ENCODE data around the gene CNTNAP5. TPM values are rescaled to one million over a fixed set of nuclear protein-coding genes. Genes with fewer than 3 reads are reported as not detected.

CNTNAP5 gene
- total and polyA plus RNA-seq, 2 donors (not counting 3 experiments of a cell fraction or from before 2014, with no cell fraction given): not detected

DNA sequence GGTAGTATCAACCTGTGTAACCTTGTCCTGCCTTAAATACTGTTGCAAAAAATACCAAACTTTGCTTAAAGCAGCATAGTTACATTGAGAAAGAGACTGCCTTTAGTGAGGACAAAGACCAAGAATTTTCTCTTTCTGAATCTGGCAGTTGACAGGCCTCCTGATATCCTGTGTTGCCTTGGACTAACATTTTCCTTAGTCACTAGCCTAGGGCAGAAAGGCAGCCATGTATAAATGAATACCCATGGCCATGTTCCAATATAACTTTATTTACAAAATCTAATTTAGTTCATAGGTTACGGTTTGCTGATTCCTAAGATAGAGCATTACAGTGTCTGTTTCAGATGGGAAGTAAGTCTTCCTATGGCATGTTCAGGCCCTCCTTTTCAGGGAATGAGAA, 895.4 kb downstream of the CNTNAP5 start:
- Histone ChIP-seq H2AFZ (ENCODE audit: low read depth, low read length) (no peak overlapping the region), H3K4me3 (replicated peaks in 1 of 3; ENCODE audit: insufficient read depth in 1 of 3, low read depth in 1 of 3, low read length in 3 of 3) (no peak overlapping the region), H3K9me3 (replicated peaks; ENCODE audit: control insufficient read depth, insufficient read depth, low read length) (peaks cover 6% of the 10 kb centered on the region), H3K79me2 (ENCODE audit: control insufficient read depth, insufficient read depth, low read length) (no peaks in the 10 kb centered on the region), H4K20me1 (replicated peaks; ENCODE audit: control insufficient read depth, extremely low read depth, insufficient read depth, low read length) (no peaks in the 10 kb centered on the region), H3K4me2 (ENCODE audit: insufficient read depth, low read length) (no peak overlapping the region), H3K9me1 (replicated peaks; ENCODE audit: control insufficient read depth, extremely low read depth, insufficient read depth, low read length) (no peaks in the 10 kb centered on the region), H3K27me3 (ENCODE audit: control insufficient read depth in 2 of 2, insufficient read depth in 2 of 2, low read length in 2 of 2) (no peaks in the 10 kb centered on the region), H3K4me1 (ENCODE audit: control insufficient read depth, extremely low read depth, insufficient read depth, low read length) (no peaks in the 10 kb centered on the region), H3K27ac (ENCODE audit: insufficient read depth, low read depth, low read length) (no peak overlapping the region), H3K36me3 (ENCODE audit: control insufficient read depth in 2 of 2, extremely low read depth in 1 of 2, insufficient read depth in 2 of 2, low read length in 2 of 2) (no peaks in the 10 kb centered on the region), H3K9ac (replicated peaks; ENCODE audit: extremely low read depth, insufficient read depth, low read length) (no peak overlapping the region)
- intact Hi-C loops (cut with micrococcal nuclease) (no loop called here), dilution Hi-C loops (cut with MboI; ENCODE audit: extremely low pct_ligation_motif_present, low sequenced_read_pairs) (no loop called here)
- TF ChIP-seq JUN (IDR thresholded peaks at IDR 0.05; ENCODE audit: borderline replicate concordance, insufficient read depth, insufficient read length, low read depth) (no peak), GATA2 (IDR thresholded peaks at IDR 0.05; ENCODE audit: insufficient read depth, insufficient read length, low read depth, low read length) (no peak)
- TF ChIP-seq, protein P1, sequence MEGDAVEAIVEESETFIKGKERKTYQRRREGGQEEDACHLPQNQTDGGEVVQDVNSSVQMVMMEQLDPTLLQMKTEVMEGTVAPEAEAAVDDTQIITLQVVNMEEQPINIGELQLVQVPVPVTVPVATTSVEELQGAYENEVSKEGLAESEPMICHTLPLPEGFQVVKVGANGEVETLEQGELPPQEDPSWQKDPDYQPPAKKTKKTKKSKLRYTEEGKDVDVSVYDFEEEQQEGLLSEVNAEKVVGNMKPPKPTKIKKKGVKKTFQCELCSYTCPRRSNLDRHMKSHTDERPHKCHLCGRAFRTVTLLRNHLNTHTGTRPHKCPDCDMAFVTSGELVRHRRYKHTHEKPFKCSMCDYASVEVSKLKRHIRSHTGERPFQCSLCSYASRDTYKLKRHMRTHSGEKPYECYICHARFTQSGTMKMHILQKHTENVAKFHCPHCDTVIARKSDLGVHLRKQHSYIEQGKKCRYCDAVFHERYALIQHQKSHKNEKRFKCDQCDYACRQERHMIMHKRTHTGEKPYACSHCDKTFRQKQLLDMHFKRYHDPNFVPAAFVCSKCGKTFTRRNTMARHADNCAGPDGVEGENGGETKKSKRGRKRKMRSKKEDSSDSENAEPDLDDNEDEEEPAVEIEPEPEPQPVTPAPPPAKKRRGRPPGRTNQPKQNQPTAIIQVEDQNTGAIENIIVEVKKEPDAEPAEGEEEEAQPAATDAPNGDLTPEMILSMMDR (IDR thresholded peaks at IDR 0.05; ENCODE audit: extremely low read depth in 1 of 2, insufficient read depth in 1 of 2, low read depth in 1 of 2, low read length in 2 of 2): no peak
- FAIRE-seq (no peak), DNase-seq (ENCODE audit: low read depth, low spot score) (no peak)
- POLR2A ChIA-PET: no interaction called here
- BruUV-seq (replicated peaks): no TSS peak
- CTCF ChIA-PET: no interaction called here

DNA sequence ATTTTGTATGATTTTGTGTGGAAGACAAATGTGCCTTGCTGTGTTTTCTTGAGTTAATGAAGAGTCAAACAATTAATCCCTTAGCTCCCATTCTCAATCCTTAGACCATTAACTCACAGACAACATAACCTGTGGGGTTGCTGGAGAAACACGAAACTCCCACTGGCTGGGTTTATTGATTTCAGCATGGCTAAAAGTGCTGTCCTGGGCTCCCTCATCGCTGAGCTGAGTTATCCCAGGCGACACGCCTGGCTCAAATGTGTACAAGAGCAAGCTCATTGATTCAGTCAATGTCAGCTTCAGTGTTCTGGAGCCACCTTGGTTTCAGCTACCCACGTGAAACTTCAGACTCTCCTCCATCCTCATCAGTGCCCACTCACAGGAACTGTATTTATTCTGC, 896.1 kb downstream of the CNTNAP5 start:
- no peaks in the 10 kb centered on the region for H3K36me3 ChIP-seq (ENCODE audit: control insufficient read depth in 2 of 2, extremely low read depth in 1 of 2, insufficient read depth in 2 of 2, low read length in 2 of 2)

More for the DNA sequence above, 896.1 kb downstream of the CNTNAP5 start:
- DNase-seq (ENCODE audit: low read depth, low spot score) (no peak), FAIRE-seq (no peak)
- Histone ChIP-seq H2AFZ (ENCODE audit: low read depth, low read length) (no peak overlapping the region), H3K4me3 (replicated peaks in 1 of 3; ENCODE audit: insufficient read depth in 1 of 3, low read depth in 1 of 3, low read length in 3 of 3) (no peak overlapping the region), H3K9ac (replicated peaks; ENCODE audit: extremely low read depth, insufficient read depth, low read length) (no peak overlapping the region), H3K4me1 (ENCODE audit: control insufficient read depth, extremely low read depth, insufficient read depth, low read length) (no peaks in the 10 kb centered on the region), H3K9me1 (replicated peaks; ENCODE audit: control insufficient read depth, extremely low read depth, insufficient read depth, low read length) (no peaks in the 10 kb centered on the region), H4K20me1 (replicated peaks; ENCODE audit: control insufficient read depth, extremely low read depth, insufficient read depth, low read length) (no peaks in the 10 kb centered on the region), H3K4me2 (ENCODE audit: insufficient read depth, low read length) (no peak overlapping the region), H3K27ac (ENCODE audit: insufficient read depth, low read depth, low read length) (no peak overlapping the region), H3K9me3 (replicated peaks; ENCODE audit: control insufficient read depth, insufficient read depth, low read length) (peaks cover 6% of the 10 kb centered on the region), H3K27me3 (ENCODE audit: control insufficient read depth in 2 of 2, insufficient read depth in 2 of 2, low read length in 2 of 2) (no peaks in the 10 kb centered on the region), H3K79me2 (ENCODE audit: control insufficient read depth, insufficient read depth, low read length) (no peaks in the 10 kb centered on the region)
- CTCF ChIA-PET: no interaction called here
- dilution Hi-C loops (cut with MboI; ENCODE audit: extremely low pct_ligation_motif_present, low sequenced_read_pairs) (no loop called here), intact Hi-C loops (cut with micrococcal nuclease) (no loop called here)
- TF ChIP-seq POLR2AphosphoS5 (IDR thresholded peaks at IDR 0.05; ENCODE audit: insufficient read depth, low read depth, low read length): no peak
- TF ChIP-seq, protein P1 (IDR thresholded peaks at IDR 0.05; ENCODE audit: extremely low read depth in 1 of 2, insufficient read depth in 1 of 2, low read depth in 1 of 2, low read length in 2 of 2): no peak
- TF ChIP-seq EZH2 (IDR thresholded peaks at IDR 0.05; ENCODE audit: borderline replicate concordance, low read depth, low read length, severe bottlenecking): no peak
- no peak for TF ChIP-seq MYC (IDR thresholded peaks at IDR 0.05; ENCODE audit: low read depth, low read length)
- no peak for TF ChIP-seq JUN (IDR thresholded peaks at IDR 0.05; ENCODE audit: borderline replicate concordance, insufficient read depth, insufficient read length, low read depth)
- no peak for TF ChIP-seq POLR2A (IDR thresholded peaks at IDR 0.05; ENCODE audit: low read depth, low read length)
- TF ChIP-seq FOS (IDR thresholded peaks at IDR 0.05; ENCODE audit: borderline replicate concordance, insufficient read depth, low read length): no peak
- TF ChIP-seq GATA2 (IDR thresholded peaks at IDR 0.05; ENCODE audit: insufficient read depth, insufficient read length, low read depth, low read length): no peak
- no peak for TF ChIP-seq MAX (IDR thresholded peaks at IDR 0.05; ENCODE audit: insufficient read depth, insufficient read length)
- BruUV-seq (replicated peaks): no TSS peak
- POLR2A ChIA-PET: no interaction called here

Data from endothelial cell of umbilical vein (primary cell).